RWPE1 (cell line): ENCODE results near the gene CACNA1F.

ENCODE experiments used
- CTCF ChIA-PET: fragments of 350-600 bp; sonication (Branson Sonifier 250); formaldehyde crosslinking; extraction: SDS; loops from one replicate; lab custom pipeline; 2021; lab: Yijun Ruan, JAX
- POLR2A ChIA-PET: fragments of 400-600 bp; formaldehyde crosslinking; extraction: SDS; loops from one replicate; lab custom pipeline; 2020; ENCODE audit warnings: antibody characterized with exemption; ENCODE audit not compliant: low non-redundant PET; lab: Yijun Ruan, JAX
- DNase-seq: peaks from one replicate; pipeline ENCODE4 v3.0.0; 2012; ENCODE audit warnings: low spot score
- H3K27ac ChIP-seq: fragments of 450-650 bp; 2 replicates; pipeline ENCODE4 v1.5.1; 2017
- CTCF ChIP-seq: fragments of 450-650 bp; conservative IDR thresholded peaks from 2 replicates; pipeline ENCODE4 v1.5.1; 2017; ENCODE audit warnings: low read depth, mild to moderate bottlenecking

The CACNA1F gene

DNA sequence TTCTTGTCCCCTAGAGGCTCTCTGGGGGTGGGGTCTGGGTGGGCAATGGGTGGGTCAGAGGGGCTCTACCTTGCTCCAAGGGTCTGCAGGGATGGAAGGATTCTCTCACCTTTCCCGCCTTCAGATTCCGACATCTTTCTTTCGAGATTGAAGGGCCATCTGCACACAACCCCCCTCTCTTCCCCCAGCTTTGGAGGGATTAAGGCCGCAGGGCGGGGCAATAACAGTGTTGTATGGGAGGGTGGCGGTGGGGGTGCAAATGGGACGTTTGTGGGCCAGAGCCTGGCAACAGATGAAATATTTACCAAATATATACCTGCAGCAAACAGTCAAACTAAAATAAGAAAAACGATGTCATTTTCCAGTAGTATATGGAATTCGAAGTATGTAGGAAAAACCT is at the start of gene CACNA1F:
Gene CACNA1F, minus strand, starts transcription at position 165 of the 400 bp plus-strand sequence. Its CDS starts 31 bp downstream, at position 134.
- CTCF ChIA-PET = no interaction called here
- no peak for TF ChIP-seq CTCF
- POLR2A ChIA-PET = no interaction called here
- no peak for DNase-seq
- H3K27ac ChIP-seq = no peak within 1 kb of the TSS

DNA sequence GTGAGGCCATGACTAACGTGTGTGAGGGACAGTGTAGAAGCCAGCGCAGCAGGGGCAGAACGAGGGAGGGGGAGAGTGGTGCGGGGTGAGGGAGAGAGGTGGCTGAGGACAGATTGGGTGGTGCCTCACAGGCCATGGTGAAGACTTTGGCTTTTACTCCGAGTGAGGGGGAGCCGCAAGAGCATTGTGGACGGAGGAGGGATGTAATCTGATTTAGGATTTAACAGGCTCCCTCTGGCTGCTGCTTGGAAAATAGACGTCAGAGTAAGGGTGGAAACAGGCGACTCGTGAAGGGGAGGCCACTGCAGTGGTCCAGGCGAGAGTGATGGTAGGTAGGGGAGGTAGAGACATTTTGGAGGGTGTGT is 49.5 kb upstream of the CACNA1F start:
- POLR2A ChIA-PET = no interaction called here
- no peak for TF ChIP-seq CTCF
- CTCF ChIA-PET = no interaction called here
- DNase-seq = no peak
- H3K27ac ChIP-seq = no peak overlapping the region

DNA sequence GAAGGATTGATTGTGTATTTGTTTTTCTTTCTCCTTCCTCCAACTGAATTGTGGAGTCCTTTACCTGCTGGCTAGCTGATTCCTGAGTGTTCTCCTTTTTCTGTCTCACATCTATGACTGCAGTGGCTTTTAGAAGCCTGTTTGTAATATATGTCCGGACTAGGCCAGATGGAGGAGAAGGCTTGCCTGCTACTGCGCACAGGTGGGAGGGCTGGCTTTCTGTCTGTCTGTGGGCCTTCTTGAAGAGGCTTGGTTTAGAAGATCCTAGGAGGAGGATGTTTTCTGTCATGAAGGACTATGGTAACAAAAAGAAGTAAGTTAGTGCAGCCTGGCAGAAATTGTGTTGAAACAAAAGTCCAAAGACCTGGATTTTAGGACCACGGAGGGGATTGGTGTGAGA is 44.9 kb upstream of the CACNA1F start:
- POLR2A ChIA-PET = no interaction called here
- CTCF ChIA-PET = no interaction called here
- no peak overlapping the region for H3K27ac ChIP-seq
- no peak for DNase-seq
- no peak for TF ChIP-seq CTCF

GRCh38 chrX:49277535-49277830 is 44.3 kb upstream of the CACNA1F start:
- POLR2A ChIA-PET = interaction anchor here (0.7 kb wide), 1 partner anchor 9 kb away, joined by 3 read pairs; no protein-coding TSS in a partner anchor
- no peak for DNase-seq
- CTCF ChIA-PET = no interaction called here
- H3K27ac ChIP-seq = no peak overlapping the region
- TF ChIP-seq CTCF = no peak

DNA sequence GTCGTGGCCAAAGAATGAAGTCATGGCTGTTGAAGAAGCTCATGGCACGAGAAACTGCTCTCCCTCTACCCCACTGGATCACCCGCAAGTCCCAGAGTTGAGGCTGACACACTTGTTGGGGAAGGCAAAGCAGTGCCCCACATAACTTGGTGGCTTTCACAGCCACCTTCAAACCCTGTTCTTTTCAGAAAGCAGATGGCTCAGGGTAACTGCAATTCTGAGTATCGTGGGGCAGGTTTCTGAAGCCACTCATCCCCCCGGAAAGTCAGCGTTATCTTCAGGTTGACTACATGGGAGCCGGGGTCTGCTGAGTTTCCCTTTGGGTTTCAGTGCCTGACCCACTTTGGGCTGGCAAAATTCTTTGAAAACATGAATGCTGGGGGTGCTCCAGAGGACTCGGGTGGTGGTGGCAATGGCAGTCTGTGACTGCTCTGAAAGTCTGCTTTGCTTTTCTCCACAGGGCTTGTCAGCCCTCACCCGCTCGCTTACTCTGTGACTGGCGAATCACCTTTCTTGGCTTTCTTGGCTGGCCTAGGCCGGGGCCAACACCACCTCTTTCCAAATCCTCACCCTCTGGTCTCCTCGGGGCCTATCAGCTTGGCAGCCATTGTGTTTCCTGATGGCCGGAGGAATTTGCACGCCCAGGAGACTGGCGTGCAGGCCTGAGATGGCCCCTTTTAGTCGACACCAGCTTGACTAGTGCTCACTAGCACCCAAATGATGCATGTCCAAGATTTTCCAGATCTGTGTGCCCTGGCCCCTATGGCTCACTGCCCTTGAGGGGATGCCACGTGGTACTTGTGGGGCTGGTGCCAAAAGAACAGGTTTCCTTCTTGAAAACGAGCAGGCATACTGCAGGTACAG is 43.8 kb upstream of the CACNA1F start:
- no peak for TF ChIP-seq CTCF
- ChIA-PET CTCF (no interaction called here), POLR2A (interaction anchor here (0.7 kb wide), 1 partner anchor 10 kb away, joined by 3 read pairs; no protein-coding TSS in a partner anchor)
- H3K27ac ChIP-seq = 0 out of 2 replicates have a peak overlapping the region, but pooled peaks have one; percentile 4
- no peak for DNase-seq

DNA sequence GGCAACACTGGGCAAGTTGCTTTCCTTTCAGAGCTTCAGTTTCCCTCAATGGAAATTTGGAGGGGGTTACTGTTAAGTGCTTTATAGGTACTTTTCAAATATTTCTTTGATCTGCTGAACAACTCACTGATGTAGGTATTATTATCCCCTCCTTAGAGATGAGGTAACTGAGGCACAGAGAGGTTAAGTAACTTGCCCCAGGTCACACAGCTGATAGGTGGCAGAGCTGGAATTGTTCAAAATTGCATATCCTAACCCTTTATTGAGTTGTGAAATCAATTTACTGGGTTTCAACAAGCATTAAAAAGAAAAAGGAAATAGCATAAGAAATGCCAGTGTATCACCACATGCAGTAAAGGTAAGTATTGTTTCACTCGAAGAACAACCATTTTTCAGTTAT is 43.1 kb upstream of the CACNA1F start:
- no peak for TF ChIP-seq CTCF
- no peak for DNase-seq
- ChIA-PET POLR2A (no interaction called here), CTCF (interaction anchor here (0.6 kb wide), 1 partner anchor 79 kb away, joined by 3 read pairs; no protein-coding TSS in a partner anchor)
- H3K27ac ChIP-seq = no peak overlapping the region
